Measurements from ENCODE around the gene GLT6D1. TPM values are rescaled to one million over a fixed set of nuclear protein-coding genes. Genes with fewer than 3 reads are reported as not detected.

GLT6D1 gene, protein sequence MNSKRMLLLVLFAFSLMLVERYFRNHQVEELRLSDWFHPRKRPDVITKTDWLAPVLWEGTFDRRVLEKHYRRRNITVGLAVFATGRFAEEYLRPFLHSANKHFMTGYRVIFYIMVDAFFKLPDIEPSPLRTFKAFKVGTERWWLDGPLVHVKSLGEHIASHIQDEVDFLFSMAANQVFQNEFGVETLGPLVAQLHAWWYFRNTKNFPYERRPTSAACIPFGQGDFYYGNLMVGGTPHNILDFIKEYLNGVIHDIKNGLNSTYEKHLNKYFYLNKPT
- total RNA-seq: not detected
- not detected for polyA plus RNA-seq
- total RNA-seq: 0 reads per million in 6 experiments

DNA sequence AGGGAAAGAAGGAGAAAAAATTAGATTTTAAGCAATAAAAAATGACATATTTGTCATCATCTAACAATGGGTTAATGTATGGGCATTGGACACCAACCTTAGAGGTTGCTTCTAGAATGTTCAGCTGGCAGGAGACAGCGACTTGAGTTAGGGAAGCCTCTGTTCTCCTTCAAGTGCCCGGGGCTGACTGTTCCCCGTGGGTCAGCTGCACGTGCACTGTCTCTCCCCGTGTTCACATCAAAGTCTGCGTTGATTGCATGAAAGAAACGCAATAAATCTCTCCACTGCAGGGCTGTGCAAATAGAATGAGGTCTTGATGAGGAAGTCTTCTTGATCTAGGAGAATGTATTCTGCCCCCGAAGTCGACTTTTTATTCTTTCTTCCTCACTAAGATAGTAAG, at the start of gene GLT6D1:
Gene GLT6D1 (minus strand): TSS at position 345 of the 400 bp plus-strand sequence. CDS start 353 bp downstream, outside the sequence.
- peaks cover 0 to 25% (median 0%) of the 10 kb centered on the region in 3 donors for H3K36me3 Mint-ChIP-seq

DNA sequence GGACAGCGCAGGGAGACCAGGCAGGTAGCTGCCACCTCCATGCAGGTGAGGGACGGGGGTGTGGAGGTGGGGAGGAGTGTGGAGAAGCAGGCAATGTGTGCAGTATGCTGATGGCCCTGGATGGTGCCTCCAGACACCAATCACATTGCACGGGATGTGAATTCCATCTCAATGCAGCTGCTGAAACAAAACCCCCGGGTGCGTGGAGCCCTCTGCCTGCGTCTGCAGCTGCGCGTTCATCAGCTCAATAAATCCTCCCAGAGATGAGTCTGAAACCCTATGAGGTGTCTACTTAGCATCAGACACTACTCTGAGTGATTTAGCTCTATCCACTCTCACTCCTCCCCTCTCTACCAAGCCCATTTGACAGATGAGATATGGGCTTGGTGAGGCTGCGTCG, 49.7 kb upstream of the GLT6D1 start:
- H3K27me3 Mint-ChIP-seq: peaks cover 0 to 21% (median 4%) of the 10 kb centered on the region in 5 donors

More for the DNA sequence above, at the start of gene GLT6D1:
- peaks cover 24 to 71% (median 39%) of the 10 kb centered on the region in 5 donors for H3K27me3 Mint-ChIP-seq
- POLR2A ChIA-PET: no interaction called here
- H3K9me3 Mint-ChIP-seq: peaks cover 7 to 19% (median 13%) of the 10 kb centered on the region in 9 donors
- no peak for ATAC-seq
- no peak within 1 kb of the TSS for H3K4me3 Mint-ChIP-seq
- no peaks in the 10 kb centered on the region for H3K4me1 Mint-ChIP-seq
- DNase-seq: no peak
- H3K27ac Mint-ChIP-seq: no peak within 1 kb of the TSS

DNA sequence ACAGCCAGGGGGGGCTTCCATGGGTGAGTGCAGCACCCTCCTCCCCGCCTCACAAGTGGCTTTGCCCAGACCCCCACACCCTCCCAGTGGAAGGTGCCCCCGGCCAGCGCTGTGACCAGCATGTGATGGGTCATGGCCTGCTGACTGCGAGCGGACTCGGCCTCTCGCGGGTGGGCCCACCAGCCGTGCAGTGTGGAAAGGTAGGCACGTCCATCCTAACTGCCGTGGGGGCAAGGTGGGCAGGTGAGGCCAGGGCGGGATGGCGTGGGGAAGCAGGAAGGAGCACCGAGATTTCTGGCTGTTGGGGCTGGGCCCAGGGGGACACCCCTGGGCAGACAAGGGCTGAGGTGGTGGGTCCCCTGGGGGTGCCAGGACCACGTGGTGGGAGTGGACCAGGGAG, 47.9 kb upstream of the GLT6D1 start:
- Mint-ChIP-seq H3K27me3 (peaks cover 0 to 32% (median 6%) of the 10 kb centered on the region in 5 donors), H3K4me3 (no peak overlapping the region), H3K4me1 (no peaks in the 10 kb centered on the region), H3K36me3 (no peaks in the 10 kb centered on the region), H3K27ac (no peak overlapping the region), H3K9me3 (peaks cover 0 to 2% (median 0%) of the 10 kb centered on the region in 9 donors)
- ATAC-seq: no peak
- no peak for DNase-seq
- POLR2A ChIA-PET: no interaction called here

More for the DNA sequence above, 49.7 kb upstream of the GLT6D1 start:
- no peak overlapping the region for H3K27ac Mint-ChIP-seq
- ATAC-seq (no peak), DNase-seq (no peak)
- H3K9me3 Mint-ChIP-seq: peaks cover 0 to 2% (median 0%) of the 10 kb centered on the region in 9 donors
- H3K36me3 Mint-ChIP-seq: no peaks in the 10 kb centered on the region
- no peak overlapping the region for H3K4me3 Mint-ChIP-seq
- H3K4me1 Mint-ChIP-seq: no peaks in the 10 kb centered on the region
- POLR2A ChIA-PET: no interaction called here

DNA sequence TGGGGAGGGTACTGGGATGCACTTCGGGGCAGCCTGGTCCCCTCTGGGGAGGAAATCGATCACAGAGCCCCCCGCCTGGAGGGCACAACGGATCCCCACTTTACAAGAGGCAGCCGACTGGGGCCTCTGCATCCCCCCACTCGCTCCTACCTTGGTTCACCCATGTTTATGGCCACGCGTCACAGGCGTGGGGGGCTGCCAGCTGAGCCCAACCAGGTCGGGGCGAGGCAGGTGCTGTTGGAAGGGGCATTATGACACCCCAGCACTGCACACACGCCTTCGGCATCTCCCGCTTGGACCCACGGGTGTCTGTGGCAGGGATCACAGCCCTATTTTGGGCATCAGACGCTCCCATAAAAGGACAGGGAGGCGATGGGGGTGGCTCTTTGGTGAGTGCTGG, 45.4 kb upstream of the GLT6D1 start:
- POLR2A ChIA-PET: no interaction called here
- DNase-seq (no peak), ATAC-seq (no peak)
- Mint-ChIP-seq H3K9me3 (peaks cover 0 to 2% (median 0%) of the 10 kb centered on the region in 9 donors), H3K4me1 (peaks cover 0 to 3% (median 0%) of the 10 kb centered on the region in 4 donors), H3K4me3 (no peak overlapping the region), H3K27me3 (peaks cover 0 to 32% (median 7%) of the 10 kb centered on the region in 5 donors), H3K36me3 (no peaks in the 10 kb centered on the region), H3K27ac (no peak overlapping the region)

DNA sequence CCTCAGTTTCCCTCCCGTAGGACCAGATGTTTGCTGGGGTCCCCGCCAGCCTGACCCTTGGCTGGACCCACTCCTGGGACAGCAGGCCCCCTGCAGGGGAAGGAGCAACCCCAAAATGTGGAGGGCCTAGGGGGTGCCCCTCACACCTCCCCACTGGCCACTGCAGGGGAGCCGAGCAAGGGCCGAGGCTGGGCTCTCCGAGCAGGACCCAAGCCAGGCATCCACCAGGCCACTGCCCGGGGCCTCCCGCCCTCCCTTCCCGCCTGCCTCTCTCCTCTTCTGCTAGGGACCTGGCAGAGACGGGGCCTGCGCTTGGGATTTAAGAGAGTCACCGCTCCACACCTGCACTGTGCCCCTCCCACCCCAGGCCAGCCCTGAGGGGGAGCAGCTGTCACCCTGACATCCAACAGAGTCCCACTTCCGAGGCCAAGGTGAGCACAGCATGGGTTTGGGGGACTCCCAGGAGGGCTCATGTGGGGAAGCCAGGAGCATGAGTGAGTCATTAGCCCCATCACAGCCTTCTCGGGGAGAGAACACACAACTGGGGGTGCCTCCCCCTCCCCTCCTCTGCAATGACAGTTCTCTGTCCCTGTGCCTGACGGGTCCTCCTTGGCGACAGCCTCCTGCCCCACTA, 44.2 kb upstream of the GLT6D1 start:
- H3K36me3 Mint-ChIP-seq: no peaks in the 10 kb centered on the region
- no peak overlapping the region for H3K27ac Mint-ChIP-seq
- peaks cover 0 to 27% (median 7%) of the 10 kb centered on the region in 5 donors for H3K27me3 Mint-ChIP-seq
- no peak for DNase-seq
- POLR2A ChIA-PET: no interaction called here
- no peak overlapping the region for H3K4me3 Mint-ChIP-seq
- ATAC-seq: no peak
- H3K9me3 Mint-ChIP-seq: no peaks in the 10 kb centered on the region
- peaks cover 0 to 3% (median 0%) of the 10 kb centered on the region in 4 donors for H3K4me1 Mint-ChIP-seq

DNA sequence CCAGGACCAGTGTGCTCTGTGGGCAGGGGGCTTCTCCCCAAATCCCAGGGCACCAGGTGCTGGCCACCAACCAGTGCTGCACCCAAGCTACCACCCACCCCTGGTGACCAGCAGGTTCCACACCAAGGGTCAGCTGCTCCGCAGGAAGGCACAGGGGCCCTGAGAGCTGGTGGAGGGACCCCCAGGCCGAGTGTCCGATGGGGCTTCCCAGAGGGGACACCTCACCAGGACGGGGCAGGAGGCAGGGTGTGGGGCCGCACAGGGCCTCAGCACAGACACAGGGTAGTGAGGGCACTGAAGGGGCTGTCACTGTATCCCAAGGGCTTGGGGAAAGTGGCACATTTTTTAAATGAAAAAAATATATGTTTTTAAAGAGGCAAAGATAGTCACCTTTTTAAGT, 41.8 kb upstream of the GLT6D1 start:
- peaks cover 0 to 23% (median 7%) of the 10 kb centered on the region in 5 donors for H3K27me3 Mint-ChIP-seq
- POLR2A ChIA-PET: no interaction called here

DNA sequence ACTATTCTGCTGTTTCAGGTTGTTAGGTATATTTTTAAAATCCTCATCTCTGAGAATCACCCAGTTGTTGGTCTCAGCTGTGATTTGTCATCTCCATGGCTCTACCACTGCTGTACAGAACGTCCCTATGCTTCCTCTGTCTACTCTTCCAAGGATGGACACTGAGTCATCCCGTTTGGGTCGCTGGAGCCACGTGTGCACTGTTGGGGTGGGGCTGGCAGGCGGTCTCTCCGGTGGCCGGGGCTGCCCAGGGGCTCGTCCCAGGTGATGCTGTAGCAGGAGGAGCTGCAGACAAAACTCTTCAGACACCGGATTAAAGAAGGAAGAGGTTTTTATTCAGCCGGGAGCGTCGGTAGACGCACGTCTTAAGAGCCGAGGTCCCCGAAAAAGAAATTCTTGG, 40.7 kb upstream of the GLT6D1 start:
- no peak overlapping the region for H3K27ac Mint-ChIP-seq
- DNase-seq (no peak), ATAC-seq (no peak)
- H3K4me1 Mint-ChIP-seq: peaks cover 0 to 3% (median 0%) of the 10 kb centered on the region in 4 donors
- peaks cover 0 to 21% (median 7%) of the 10 kb centered on the region in 5 donors for H3K27me3 Mint-ChIP-seq
- H3K9me3 Mint-ChIP-seq: no peaks in the 10 kb centered on the region
- no peak overlapping the region for H3K4me3 Mint-ChIP-seq
- no peaks in the 10 kb centered on the region for H3K36me3 Mint-ChIP-seq
- POLR2A ChIA-PET: no interaction called here

More for the DNA sequence above, 41.8 kb upstream of the GLT6D1 start:
- ATAC-seq (no peak), DNase-seq (no peak)
- Mint-ChIP-seq H3K4me1 (peaks cover 0 to 3% (median 0%) of the 10 kb centered on the region in 4 donors), H3K4me3 (no peak overlapping the region), H3K27ac (no peak overlapping the region), H3K36me3 (no peaks in the 10 kb centered on the region), H3K9me3 (no peaks in the 10 kb centered on the region)

DNA sequence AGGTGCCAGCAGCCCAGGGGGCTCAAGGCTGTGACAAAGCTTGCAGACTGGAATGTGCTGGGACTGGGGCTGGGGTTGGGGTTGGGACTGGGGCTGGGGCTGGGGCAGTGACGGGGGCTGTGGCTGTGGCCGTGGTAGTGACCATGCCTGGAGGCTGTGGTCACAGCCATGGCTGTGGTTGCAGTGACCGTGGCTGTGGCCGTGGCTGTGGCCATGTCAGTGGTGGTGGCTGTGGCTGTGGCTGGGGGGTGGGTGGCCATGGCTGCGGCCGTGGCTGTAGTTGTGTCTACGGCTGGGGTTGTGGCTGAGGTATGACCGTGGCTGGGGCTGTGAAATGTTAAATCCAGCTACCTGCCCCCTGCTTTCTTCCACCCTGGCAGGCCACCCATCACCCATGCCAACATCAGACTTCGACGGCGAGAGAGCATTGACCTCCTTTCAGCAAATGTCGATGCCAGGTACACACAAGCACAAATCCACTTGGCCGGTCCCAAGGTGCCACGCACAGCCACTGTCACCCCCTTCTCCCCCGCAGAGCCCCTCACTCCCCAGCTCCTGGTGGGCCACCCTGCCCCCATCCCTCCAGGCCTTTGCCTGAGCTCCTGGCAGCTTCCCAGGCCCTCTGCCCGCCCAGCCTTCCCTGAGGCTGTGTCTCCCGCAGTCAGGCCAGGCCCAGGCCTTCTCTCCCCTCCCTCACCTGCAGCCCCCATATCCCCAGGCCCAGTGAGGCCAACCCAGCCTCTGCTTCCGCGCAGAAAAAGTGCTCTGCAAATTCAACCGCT, 39.1 kb upstream of the GLT6D1 start:
- Mint-ChIP-seq H3K27ac (no peak overlapping the region), H3K27me3 (peaks cover 0 to 13% (median 7%) of the 10 kb centered on the region in 5 donors), H3K9me3 (no peaks in the 10 kb centered on the region), H3K4me3 (no peak overlapping the region), H3K36me3 (no peaks in the 10 kb centered on the region), H3K4me1 (peaks cover 0 to 3% (median 0%) of the 10 kb centered on the region in 4 donors)
- no peak for DNase-seq
- ATAC-seq: no peak
- POLR2A ChIA-PET: no interaction called here

DNA sequence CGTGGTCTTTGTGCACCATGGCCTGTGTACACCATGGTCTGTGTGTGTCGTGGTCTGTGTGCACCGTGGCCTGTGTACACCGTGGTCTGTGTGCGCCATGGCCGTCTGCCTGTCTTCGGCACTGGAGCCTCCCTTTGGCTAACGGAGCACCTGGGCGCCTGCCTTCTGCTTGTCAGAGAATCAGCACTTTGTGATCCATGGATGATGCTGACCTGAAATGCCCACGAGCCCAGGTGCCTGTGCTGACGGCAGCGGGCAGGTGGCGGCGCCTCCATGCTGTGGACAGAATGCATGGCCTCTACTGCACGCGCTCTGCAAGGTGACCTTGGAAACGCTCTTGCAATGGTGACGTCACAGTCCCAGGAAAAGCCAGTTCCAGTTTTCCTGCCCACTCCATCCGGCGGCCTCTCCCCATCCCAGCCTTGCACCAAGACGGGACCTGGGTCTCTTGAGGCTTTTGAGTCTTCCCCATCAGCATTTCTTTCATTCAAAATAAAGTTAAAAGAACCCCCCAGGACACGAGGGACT, 38.4 kb upstream of the GLT6D1 start:
- no peak overlapping the region for H3K27ac Mint-ChIP-seq
- peaks cover 0 to 3% (median 0%) of the 10 kb centered on the region in 4 donors for H3K4me1 Mint-ChIP-seq
- no peaks in the 10 kb centered on the region for H3K9me3 Mint-ChIP-seq
- ATAC-seq (no peak), DNase-seq (no peak)
- POLR2A ChIA-PET: no interaction called here
- no peak overlapping the region for H3K4me3 Mint-ChIP-seq
- H3K36me3 Mint-ChIP-seq: no peaks in the 10 kb centered on the region
- H3K27me3 Mint-ChIP-seq: peaks cover 0 to 8% (median 3%) of the 10 kb centered on the region in 5 donors

DNA sequence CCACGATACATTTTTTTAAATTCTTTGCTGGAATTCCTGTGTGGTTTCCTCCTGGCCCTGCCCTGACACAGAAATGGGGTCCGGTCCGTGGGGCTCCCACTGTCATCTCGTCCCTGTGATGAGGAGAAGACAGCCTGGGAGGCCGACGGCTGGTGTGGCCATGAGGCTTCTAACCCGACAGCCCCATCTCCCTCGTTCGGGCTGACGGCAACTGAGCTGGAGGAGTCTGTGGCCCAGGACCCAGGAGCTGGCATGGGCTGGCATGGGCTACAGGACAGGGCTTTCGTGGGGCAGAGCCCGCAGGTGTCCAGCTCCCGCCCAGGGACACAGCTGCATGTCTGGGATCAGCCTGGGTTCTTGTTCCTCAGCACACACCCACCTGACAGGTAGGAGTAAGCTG, 37.6 kb upstream of the GLT6D1 start:
- no peak for DNase-seq
- H3K36me3 Mint-ChIP-seq: no peaks in the 10 kb centered on the region
- peaks cover 0 to 3% (median 0%) of the 10 kb centered on the region in 4 donors for H3K4me1 Mint-ChIP-seq
- H3K4me3 Mint-ChIP-seq: no peak overlapping the region
- POLR2A ChIA-PET: no interaction called here
- peaks cover 0 to 2% (median 0%) of the 10 kb centered on the region in 9 donors for H3K9me3 Mint-ChIP-seq
- no peak overlapping the region for H3K27ac Mint-ChIP-seq
- peaks cover 0 to 7% (median 3%) of the 10 kb centered on the region in 5 donors for H3K27me3 Mint-ChIP-seq
- no peak for ATAC-seq

DNA sequence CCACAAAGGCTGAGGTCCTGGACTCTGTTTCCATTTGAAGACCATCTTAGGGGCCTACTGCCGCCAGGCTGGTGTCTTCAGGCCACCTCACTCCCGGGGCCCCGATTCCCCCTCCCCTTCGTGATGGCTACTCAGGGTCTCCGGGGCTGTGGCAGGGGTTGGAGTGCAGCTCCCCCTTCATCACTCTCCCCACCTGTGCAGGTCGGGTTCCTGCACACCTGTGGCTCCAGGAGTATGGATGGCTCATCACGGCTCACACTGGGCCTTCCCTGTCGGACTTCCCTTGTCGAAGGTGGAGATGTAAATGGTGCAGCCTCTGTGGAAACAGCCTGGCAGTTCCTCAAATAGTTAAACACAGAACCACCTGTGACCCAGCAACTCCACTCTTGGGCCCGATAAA, 35.6 kb upstream of the GLT6D1 start:
- Mint-ChIP-seq H3K4me1 (no peaks in the 10 kb centered on the region), H3K27me3 (peaks cover 0 to 7% (median 0%) of the 10 kb centered on the region in 5 donors)
- POLR2A ChIA-PET: no interaction called here

DNA sequence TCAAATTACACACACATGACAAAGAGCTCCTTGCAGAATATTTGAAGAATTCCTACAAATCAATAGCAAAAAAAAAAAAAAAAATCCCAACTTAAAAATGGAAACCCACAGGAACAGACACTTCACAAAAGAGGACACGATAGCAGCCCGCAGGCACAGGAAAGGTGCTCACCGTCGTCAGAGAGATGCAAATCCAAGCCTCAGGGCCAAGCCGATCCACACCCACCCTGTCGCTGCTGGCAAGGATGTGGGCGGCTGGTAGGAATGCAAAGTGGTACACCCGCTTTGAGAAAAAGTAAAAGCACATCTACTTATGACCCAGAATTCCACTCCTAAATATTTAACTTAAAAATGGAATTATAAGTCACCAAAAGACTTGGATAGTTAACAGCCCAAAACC, 34.6 kb upstream of the GLT6D1 start:
- POLR2A ChIA-PET: no interaction called here
- Mint-ChIP-seq H3K36me3 (no peaks in the 10 kb centered on the region), H3K4me3 (no peak overlapping the region), H3K4me1 (no peaks in the 10 kb centered on the region), H3K27ac (no peak overlapping the region), H3K9me3 (peaks cover 0 to 4% (median 0%) of the 10 kb centered on the region in 9 donors), H3K27me3 (peaks cover 0 to 7% (median 0%) of the 10 kb centered on the region in 5 donors)
- no peak for DNase-seq
- ATAC-seq: no peak

More for the DNA sequence above, 35.6 kb upstream of the GLT6D1 start:
- H3K27ac Mint-ChIP-seq: no peak overlapping the region
- H3K36me3 Mint-ChIP-seq: no peaks in the 10 kb centered on the region
- DNase-seq (peak in 1 of 10 donors; percentile 51), ATAC-seq (no peak)
- H3K9me3 Mint-ChIP-seq: peaks cover 0 to 2% (median 0%) of the 10 kb centered on the region in 9 donors
- no peak overlapping the region for H3K4me3 Mint-ChIP-seq
